CD4-positive, alpha-beta T cell treated with Interleukin-4 for 1 hour (primary cell): ENCODE measurements around the gene AQP2.
"Not testable (repeated sequence)": the region's sequence is repeated elsewhere in the genome, so short reads cannot be mapped to it uniquely, and the experiment has no call there.

Experiments used
- DNase-seq, 2 donors: peaks; one replicate each; pipeline ENCODE4 v3.0.0-alpha.2; 2020 to 2022

AQP2 gene

DNA sequence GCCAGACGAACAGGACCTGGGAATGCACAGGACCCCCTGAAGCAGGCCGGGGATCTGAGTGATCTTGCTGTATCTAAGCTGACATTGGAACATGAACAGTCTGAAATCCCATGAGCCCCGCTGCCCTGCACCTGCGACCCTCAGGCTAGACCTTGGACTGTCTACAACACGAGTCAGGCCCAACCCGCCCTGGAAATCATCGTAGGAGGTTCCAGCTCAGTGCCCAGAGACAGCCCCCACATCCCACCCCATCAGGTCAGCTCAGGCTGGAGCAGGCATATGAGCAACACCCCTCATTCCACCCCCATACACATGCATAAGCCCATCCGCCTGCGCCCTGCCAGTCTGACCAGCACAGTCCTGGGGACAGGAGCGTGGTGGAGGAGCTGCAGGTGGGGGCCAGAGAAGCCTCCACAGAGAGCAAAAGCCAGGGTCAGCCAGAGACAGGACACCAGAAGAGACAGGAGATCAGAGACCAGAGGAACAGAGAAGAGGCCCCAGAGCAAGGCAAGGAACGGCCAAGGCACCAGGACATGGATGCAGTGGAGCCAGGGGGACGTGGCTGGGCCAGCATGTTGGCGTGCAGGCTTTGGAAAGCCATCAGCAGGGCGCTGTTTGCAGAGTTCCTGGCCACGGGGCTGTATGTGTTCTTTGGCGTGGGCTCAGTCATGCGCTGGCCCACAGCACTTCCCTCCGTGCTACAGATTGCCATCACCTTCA is 22.3 kb downstream of the AQP2 start, which contains the start of gene AQP6:
Gene AQP6 (plus strand): TSS at position 307 of the 720 bp plus-strand sequence. CDS start 227 bp downstream, at position 534.
- no peak for DNase-seq

DNA sequence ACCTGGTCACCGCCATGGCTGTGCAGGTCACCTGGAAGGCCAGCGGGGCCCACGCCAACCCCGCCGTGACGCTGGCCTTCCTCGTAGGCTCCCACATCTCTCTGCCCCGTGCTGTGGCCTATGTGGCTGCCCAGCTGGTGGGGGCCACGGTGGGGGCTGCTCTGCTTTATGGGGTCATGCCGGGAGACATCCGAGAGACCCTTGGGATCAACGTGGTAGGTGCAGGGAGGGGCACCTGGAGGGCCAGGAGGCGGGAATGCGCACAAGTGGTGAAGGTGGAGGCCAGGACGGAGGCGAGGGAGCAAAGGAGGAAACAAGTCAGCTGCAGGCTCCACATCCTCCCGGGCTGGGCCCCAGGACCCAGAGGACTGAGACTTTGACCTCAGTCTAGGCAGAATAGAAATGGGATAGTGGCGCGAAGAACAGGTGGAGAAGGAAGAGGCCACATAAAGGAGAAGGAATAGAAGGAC is 22.9 kb downstream of the AQP2 start:
- no peak for DNase-seq

DNA sequence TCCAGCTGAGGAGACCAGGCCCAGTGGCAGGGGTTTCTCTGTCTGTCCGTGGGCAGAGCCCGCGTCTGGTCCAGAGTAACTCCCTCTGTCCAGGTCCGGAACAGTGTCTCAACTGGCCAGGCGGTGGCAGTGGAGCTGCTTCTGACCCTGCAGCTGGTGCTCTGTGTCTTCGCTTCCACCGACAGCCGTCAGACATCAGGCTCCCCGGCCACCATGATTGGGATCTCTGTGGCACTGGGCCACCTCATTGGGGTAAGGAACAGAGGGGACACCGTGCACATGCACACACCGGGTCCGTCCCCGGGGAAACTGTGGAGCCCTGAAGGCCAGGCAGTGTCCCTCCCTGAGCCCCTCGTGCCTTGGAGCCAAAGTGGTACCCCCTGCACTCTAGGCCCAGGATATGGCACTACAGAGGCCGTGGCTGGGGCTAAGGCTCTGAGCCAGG is 23.7 kb downstream of the AQP2 start:
- DNase-seq, result no peak

DNA sequence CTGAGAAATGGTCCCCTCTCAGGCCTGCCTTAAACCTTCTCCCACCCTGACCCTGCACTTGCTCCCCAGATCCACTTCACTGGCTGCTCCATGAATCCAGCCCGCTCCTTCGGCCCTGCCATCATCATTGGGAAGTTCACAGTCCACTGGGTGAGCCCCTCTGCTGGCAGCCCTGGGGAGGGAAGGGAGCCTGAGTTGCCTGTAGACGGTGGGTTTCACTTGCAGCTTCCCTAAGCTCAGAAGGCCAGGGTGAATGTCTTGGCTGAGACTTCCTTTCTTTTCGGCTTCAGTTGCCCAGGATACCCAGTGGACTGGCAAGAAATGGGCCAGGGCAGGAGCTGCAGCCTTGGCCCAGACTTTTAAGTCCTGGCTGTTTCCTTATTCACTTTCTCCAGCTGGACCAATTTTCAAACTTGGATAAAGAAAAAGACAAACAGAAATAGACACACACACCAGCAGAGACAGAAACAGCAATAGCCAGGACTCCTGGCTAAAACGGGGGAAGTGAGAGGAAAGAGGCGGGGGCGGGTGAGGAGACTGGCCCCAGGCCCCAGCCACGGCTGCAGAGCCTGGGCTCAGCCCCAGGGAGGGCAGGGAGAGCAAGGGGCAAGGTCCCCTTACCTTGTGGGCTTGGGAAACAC is 24.3 kb downstream of the AQP2 start:
- DNase-seq, result no peak

DNA sequence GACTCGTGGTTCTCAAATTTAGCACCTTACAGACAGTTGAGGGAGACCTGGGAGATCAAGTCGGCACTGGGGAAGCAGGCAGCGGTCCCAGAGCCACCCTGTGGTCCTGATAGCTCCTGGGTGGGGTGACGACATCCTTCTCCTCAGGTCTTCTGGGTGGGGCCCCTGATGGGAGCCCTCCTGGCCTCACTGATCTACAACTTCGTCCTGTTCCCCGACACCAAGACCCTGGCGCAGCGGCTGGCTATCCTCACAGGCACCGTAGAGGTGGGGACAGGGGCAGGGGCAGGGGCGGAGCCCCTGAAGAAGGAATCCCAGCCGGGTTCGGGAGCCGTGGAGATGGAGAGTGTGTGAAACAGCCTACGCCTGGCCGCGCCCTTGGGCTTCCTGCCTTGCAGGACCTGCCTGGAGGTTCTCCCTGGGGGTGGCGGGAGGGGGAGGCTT is 24.8 kb downstream of the AQP2 start:
- no peak for DNase-seq

DNA sequence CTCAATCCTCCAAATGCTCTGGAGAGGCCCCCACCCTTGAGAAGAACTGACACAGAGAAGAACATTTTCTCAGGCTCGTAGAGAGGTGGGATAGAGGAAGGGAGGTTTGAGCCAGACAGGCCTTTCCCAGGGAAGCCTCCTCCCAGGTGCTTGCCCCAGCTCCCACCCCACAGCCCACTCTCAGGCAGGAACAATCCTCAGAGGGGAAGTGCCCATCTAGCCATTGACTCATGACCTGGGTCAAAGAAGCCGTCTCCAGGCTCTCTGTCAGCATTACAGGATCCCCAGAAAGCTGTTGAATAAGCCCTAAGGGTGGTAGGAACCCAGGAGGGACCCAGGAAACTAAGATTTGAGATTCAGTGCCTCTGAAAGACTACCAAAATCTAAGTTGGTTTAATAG is 26.0 kb downstream of the AQP2 start:
- DNase-seq, result no peak

DNA sequence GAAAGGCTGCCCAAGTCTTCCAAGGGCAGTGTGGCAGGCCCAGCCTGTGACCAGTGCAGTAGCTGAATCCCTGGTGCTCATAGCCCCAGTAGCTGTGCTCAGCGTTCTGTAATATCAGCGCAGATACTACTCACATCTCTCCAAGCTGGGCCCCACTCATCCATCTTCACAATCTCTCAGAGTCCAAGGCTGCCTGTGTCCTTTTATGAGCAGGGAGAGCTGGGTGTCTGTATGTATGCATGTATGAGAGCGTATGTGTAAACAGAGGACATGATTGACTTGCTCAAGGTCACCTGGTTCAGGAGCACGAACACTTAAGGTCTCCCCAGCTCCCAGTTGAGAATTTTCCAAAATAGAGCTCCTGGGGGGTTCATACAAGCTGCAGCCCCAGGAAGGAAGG is 27.6 kb downstream of the AQP2 start:
- no peak for DNase-seq

DNA sequence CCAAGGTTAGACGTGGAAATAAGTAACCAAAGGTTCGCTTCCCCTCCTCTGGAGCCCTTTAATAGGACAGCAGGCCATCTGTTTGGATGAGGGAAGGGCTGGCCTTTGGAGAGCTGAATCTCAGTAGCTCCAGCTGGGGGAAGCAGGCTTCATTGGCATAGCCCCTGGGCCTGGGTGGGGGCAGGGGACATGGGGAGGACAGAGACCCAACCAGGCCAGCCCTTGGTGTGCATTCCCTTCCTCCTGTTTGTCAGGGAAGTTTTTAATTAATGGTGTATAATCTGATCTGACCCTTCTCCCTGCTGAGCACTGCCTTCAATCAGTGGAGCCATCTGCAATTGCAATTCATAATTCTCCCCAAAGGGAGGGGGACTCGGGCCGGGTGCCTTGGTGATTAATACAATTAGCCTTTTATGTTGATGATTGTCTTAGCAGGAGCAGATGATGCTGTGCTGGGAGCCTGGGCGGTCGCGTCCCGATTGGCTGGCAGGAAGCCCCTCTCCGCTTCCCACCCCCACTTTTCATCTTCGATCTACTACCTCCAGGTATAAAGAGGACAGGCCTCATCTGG is 28.6 kb downstream of the AQP2 start:
- no peak for DNase-seq

DNA sequence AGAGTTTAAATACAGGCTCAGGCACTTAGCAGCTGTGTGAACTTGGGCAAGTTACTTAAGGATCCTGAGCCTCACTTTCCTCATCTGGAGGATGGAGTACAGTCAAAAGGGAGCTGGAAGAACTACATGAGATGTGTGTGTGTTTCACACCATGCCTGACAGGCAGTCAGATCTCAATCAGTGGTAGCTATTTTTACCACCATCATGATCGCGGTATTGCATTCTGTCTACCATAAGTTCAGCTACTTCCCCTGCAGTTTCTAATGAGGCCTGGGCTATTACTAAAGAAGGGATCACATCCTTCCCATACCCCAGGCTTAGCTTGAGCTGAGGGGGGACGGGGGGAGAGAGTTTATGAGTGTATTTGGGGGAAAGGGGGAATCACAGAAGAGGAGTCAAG is 29.3 kb downstream of the AQP2 start:
- DNase-seq, result no peak

DNA sequence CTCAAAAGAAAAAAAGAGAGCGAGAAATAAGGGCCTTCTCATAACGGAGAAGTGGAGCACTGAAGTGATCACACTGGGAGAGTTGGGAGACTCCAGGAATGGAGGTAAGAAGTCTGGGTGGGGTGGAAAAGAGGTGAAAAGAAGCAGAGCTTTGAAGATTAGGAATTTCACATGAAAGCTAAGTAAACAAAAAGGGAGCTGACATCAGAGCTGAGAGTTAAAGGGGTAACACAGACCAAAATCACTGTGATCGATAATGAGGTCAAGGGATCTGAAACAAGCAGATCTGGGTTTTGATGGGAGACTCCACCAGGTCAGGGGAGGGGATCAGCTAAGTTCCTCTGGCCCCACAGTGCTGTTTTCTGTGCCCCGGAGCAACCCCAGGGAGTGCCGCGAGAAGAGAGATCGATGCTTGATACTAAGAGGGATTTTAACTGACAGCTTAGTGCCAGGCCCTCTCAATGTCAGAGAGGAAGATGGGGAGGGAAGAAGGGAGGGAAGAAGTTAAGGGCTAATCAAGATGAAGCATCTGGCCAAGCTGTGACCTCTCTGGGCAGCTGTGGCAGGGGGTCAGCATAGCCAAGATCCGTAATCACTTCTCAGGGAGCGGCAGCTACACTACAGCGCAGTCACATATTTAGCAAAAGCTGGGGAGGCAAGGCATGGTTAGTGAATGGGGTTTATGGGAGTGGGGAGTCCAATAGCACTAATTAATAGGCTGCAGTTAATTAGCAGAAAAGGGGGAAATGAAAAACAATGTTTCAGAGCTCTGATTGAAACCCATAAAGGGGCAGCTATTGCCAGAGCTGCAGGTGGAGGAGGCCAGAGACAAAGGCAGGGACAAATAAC is 30.2 kb downstream of the AQP2 start:
- DNase-seq, result no peak

DNA sequence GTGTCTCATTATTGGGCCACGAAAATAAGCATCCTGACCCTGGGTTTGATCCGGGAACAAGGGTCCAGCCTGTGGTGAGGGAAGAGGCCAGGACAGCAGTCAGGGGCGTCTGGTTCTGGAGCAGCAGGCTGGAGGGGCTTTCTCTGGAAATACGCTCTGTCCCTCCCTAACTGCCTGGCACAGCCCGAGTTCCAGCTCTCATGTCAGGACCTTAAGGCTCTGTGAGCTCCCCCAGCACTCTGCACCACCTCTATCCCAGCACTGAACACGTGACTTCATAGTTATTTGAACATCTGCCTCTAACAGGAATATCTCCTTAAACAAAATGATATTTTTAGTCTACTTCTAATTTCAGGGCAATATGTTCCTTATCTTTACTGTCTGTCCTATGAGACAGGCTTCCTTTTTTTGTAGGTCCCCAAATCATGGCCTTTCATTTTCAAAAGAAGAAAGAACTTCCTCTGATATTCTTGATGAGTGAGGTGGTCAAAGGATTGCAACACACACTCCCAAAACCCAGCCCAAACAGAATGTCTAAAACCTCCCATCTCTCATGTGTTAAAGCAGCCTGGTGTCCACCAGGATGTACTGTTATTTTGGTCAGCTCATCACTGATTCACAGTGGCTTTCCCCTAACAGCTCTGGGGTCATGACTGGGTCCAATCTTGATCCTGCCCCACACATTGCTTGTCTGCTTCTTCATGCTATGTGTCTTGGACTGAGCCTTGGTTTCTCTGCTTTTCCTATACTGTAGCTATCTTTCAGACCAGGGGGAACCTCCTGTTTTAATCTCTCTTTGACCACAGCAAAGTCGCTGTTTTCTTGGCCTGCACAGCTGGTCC is 31.9 kb downstream of the AQP2 start:
- no peak for DNase-seq

DNA sequence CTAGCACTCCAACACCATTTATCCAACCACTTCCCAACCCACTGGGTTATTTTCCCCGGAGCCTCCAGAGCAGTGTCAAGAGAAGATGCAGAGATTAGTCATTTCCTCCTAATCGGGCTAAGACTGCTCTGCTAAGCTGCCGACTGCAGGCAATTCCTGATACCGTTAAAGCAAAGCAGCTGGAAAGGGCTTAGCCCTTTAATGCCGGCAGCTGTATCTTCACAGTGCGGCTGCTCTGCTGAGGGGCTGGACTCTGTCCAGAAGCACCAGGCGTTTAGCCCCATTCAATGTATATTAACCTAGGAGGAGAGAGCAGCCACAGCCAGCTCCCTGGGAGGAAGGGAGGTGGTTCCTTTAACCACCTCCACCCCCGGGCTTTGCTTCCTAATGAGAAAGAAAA is 33.4 kb downstream of the AQP2 start:
- DNase-seq, result no peak

DNA sequence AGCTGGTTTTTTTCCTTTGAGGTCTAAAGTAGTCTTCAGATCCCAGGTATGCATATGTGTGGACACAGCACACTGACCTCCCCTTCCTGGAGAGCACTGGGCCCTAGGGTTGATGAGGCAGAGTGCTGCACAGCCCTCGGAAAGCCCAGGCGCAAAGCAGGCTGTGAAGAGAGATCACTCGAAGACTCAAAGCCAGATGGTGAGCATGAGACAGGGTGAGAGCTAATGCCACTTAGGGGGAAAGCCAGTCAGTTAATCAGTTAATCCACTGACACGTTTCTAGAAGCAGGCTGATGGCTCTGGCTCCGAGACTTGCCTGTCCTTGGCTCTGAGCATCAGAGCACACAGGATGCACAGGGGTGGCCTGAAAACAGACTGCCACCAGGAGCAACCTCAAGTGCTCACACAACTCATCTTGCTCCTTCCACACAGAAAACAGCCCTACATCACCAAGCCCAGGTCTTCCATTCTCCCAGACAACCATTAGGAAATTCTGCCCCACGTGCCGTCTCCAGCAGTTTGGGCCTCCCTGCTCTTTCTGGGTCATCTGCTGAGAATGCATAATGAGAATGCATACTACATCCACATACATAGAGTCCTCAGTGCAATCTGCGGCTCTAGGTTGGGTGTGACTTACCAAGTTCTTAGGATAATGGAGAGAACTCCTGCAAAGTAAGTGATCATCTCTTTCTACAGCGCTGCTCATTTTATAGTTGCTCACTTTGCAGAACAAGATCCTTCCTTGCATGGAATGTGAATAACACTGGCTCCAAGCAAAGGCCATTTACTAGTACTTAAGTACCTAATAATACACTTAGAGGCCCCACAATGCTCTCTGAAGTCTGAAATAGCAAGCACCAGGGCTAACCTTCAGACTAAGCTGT is 34.2 kb downstream of the AQP2 start:
- DNase-seq, result no peak

DNA sequence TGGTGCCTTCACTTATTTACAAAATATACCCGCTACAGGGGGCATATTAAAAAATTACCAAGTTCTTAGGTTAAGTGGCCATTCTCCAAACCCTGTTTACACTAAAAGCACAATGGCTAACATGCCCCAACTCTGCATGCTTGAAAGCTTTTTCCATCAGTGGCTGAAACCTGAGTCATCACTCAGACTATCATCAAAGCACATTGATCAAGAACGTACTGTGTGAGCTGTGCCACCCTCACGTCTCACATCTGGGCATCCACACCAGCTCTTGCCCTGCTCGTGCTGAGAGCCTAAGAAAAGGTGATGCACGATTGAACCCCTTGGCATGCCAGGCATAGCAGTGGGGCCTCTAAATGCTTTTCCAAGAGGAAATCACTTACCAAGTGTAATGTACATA is 35.4 kb downstream of the AQP2 start:
- no peak for DNase-seq

DNA sequence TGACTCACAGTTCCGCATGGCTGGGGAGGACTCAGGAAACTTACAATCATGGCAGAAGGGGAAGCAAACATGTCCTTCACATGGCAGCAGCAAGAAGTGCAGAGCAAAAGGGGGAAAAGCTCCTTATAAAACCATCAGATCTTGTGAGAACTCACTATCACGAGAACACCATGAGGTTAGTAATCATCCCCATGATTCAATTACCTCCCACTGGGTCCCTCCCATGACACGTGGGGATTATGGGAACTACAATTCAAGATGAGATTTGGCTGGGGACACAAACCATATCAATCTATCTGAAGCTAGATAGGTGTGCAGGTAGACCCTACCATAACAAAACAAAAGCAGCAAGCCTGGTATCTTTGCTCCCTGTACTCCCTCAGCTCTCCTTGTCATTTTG is 35.9 kb downstream of the AQP2 start:
- not testable (repeated sequence) for DNase-seq

DNA sequence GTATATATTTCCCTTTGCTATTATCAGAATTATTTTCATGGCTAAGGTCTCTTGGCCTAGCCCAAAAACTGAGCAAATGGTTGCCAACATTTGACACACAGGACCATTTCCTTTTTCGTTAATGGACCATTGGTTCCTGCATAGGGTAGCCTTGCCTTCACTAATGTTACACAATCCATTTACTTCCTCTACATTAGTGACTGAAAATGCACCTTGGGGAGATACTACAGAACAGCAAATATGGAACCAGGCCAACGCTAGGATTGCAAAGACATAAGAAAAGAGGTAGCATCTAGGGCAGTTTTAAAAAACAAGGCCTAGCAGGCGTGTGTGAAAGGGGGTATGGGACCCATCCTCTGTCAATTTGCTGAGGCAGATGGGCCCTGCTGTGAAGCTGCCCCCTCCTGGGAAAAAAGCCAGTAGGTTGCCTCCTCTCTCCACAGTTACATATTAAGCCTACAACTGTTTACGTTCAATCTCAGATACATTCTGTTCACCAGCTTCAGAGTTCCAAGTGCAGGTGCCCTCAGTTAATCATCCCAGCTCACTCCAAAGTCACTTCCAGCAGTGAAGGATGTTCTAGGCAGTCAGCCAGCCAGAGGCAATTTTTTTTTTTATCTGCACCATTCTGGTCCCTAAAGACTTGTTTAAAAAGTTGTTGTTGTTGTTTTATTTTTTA is 37.2 kb downstream of the AQP2 start:
- no peak for DNase-seq

DNA sequence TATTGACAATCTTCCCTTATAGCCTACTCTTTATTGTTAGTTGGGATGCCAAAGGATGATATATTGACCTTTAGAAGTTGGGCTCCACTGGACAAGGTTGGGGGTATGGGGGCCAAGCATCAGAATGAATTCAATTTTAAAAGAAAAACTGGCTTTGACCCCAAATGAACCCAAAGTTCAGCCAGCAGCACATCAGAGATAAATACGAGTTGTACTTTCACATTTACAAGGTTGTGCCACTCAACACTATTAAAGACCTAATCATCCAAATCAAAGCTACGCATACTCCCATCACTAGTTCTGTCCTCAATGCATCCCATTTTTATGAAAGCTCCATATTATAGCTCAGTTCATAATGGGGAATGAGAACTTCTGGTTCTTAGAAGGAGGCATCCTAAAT is 38.9 kb downstream of the AQP2 start:
- not testable (repeated sequence) for DNase-seq

DNA sequence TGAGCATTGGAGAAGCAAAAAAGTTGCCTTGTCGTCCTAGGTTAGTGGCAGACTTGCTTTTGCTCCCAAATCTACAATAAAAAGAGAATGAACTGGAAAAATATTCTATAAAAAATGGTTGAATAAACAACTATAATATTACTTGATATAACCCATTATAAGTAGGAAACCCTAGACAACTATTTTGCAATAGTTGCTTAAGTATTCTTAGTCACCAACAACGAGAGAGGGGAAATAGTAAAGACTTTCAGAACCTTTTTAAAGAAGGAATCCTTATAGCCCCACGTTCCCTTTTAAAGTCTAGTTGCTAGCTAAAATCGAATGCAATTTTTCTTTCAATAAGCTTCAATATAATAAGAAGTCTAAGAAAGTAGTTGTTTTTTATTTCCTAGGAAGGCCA is 39.7 kb downstream of the AQP2 start:
- DNase-seq, result no peak

DNA sequence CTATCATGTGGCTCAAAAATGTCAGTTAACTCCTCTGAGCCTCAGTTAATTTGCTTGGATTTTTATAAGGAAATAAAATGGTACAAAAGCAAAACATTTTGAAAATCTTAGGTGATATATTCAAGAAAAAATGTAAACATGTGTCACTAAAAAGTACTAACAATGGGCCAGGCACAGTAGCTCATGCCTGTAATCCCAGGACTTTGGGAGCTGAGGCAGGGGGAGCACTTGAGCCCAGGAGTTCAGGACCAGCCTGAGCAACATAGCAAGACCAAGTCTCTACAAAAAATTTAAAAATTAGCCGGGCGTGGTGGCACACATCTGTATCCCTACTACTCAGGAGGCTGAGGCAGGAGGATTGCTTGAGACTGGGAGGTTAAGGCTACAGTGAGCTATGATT is 47.9 kb downstream of the AQP2 start:
- no peak for DNase-seq

DNA sequence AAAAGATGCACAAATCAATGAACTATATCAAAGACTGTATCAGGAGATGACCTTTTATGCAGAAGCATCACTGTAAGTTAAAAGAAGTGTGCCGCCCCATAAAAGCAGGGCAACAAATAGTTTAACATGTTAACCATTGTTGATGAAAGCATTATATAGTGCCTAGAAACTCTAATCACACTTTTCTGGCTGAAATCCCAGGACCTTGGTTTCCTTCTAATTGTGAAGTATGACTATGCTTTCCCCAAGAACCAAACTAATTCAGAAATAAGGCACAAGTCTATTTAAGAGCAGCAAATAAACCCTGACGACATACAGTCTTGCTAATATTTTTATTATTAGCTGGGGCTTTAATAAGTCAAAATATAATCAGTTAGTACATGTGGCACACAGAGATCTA is 53.1 kb downstream of the AQP2 start:
- DNase-seq, result no peak

DNA sequence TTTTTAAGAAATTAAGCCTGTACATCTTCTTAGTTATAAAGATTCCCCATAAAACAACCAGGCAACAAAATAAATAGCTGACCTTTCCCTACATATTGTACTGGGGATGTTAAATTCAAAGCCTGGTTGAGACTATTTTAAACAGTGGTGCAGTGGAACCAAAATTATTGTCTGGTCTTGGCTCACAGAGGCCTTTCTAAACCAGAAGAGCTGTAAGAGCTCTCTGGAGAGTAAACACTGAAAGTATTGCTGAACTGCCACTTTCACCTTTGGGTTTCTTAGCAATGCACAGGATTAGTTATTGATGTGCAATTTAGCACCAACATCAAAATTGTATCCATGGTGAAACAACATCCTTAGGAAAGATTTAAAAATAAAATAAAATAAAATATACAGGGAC is 54.2 kb downstream of the AQP2 start:
- DNase-seq, result no peak
